Measurements from ENCODE around the gene LTBP1. TPM values are rescaled to one million over a fixed set of nuclear protein-coding genes. Genes with fewer than 3 reads are reported as not detected.

The LTBP1 gene
- total and polyA plus RNA-seq, 2 of the 13 experiments (the other 11 are each of a cell fraction or from before 2014, with no cell fraction given), result 0.12 to 0.22 TPM

GRCh38 chr2:33448220-33448899, 501.6 kb downstream of the LTBP1 start:
- Histone ChIP-seq H2AFZ (ENCODE audit: low read length) (no peak overlapping the region), H3K4me3 (replicated peaks in 1 of 3; ENCODE audit: insufficient read depth in 1 of 3, low read depth in 2 of 3, low read length in 3 of 3) (no peak overlapping the region), H3K79me2 (ENCODE audit: insufficient read depth, low read length) (no peaks in the 10 kb centered on the region), H3K36me3 (replicated peaks in 1 of 2; ENCODE audit: control insufficient read depth in 1 of 2, insufficient read depth in 2 of 2, low read length in 2 of 2) (no peaks in the 10 kb centered on the region), H3K9me3 (ENCODE audit: low read length) (peaks cover 20% of the 10 kb centered on the region; the same call in 1 of the 2 replicates), H3K4me2 (ENCODE audit: low read depth, low read length) (no peak overlapping the region), H3K4me1 (ENCODE audit: insufficient read depth, low read length) (0 out of 2 replicates have a peak, but pooled peaks cover 6% of the 10 kb centered on the region), H3K9ac (ENCODE audit: insufficient read depth, low read depth, low read length) (no peak overlapping the region), H3K27ac (ENCODE audit: extremely low read length, insufficient read depth, low read length) (no peak overlapping the region), H4K20me1 (ENCODE audit: insufficient read depth, low read length) (no peaks in the 10 kb centered on the region), H3K27me3 (ENCODE audit: control insufficient read depth in 1 of 2, insufficient read depth in 2 of 2, low read length in 2 of 2) (no peaks in the 10 kb centered on the region)
- DNase-seq (ENCODE audit: low spot score) (no peak), FAIRE-seq (no peak), ATAC-seq (no peak)
- TF ChIP-seq CEBPB (IDR thresholded peaks at IDR 0.05; ENCODE audit: borderline replicate concordance, low read depth, low read length) (peak; percentile 63; the same call in 1 of the 2 replicates), CAMTA2 (CRISPR knock-in tag; IDR thresholded peaks at IDR 0.05; ENCODE audit: borderline replicate concordance) (no peak)
- no TSS peak for BruUV-seq (replicated peaks)
- CTCF ChIA-PET (ENCODE audit: low intra/inter-chr PET ratio, low total read pairs), result no interaction called here
- intact Hi-C loops (cut with micrococcal nuclease; ENCODE audit: unreplicated experiment) (no loop called here), in situ Hi-C loops (cut with HindIII; ENCODE audit: extremely low pct_ligation_motif_present, low pct_unique_long_range_greater_than_20kb) (no loop called here)
- under 1% methylated on average over 2 of the region's 2 CpGs for WGBS (ENCODE audit: low lambda C conversion rate)
- POLR2A ChIA-PET, result no interaction called here

Small RNA genes within 50 kb of the gene (microRNA-seq; reads per million reads assigned to microRNA genes)
- not detected for gene MIR4430

Small RNA genes within 50 kb of the gene (small RNA-seq; reads per million reads assigned to genes)
- gene RF00019 (ENCODE audit: insufficient read depth in 2 of 3, insufficient read length in 3 of 3, low read depth in 2 of 3, low replicate concordance in 1 of 3) (0 reads per million in 3 experiments), gene RNA5SP91 (ENCODE audit: insufficient read depth in 2 of 3, insufficient read length in 3 of 3, low read depth in 2 of 3, low replicate concordance in 1 of 3) (0 reads per million in 3 experiments), gene RNA5SP92 (ENCODE audit: insufficient read depth in 2 of 3, insufficient read length in 3 of 3, low read depth in 2 of 3, low replicate concordance in 1 of 3) (0 reads per million in 3 experiments)

Measured in HepG2 (cell line).